Measurements from ENCODE around the gene CELA1.
A peak's percentile ranks its signal among the peaks of the same experiment; 100 is the strongest.

Gene CELA1

GRCh38 chr12:51374361-51374760 lies 27.9 kb upstream of the CELA1 start:
- DNase-seq: no peak

- DNase-seq: no peak
Observed at GRCh38 chr12:51373187-51373586, 26.7 kb upstream of the CELA1 start.

GRCh38 chr12:51372021-51372420 lies 25.5 kb upstream of the CELA1 start:
- no peak for DNase-seq

GRCh38 chr12:51371295-51371953 lies 24.9 kb upstream of the CELA1 start:
- DNase-seq: no peak

GRCh38 chr12:51370667-51371066 lies 24.2 kb upstream of the CELA1 start:
- no peak for DNase-seq

DNA sequence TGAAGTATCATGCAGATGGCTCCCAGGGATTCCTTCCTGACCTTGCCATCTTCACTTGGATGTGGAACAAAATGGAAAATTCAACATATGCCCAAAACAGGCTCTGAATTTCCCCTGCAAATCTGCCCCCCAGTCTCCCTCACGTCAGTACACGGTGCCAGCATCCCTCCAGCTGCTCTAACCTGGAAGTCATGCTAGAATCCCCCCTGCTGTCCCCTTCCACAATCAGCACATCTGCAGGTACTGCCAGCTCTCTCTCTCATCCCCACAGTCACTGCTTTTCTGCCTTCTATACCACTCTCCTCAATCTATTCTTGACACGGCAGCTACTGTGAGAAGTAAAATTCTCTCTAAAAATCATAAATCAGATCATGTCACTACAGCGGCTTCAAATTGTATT lies 23.1 kb upstream of the CELA1 start:
- no peak for DNase-seq

GRCh38 chr12:51368640-51369517 lies 22.4 kb upstream of the CELA1 start:
- peak; percentile 96 for DNase-seq

DNA sequence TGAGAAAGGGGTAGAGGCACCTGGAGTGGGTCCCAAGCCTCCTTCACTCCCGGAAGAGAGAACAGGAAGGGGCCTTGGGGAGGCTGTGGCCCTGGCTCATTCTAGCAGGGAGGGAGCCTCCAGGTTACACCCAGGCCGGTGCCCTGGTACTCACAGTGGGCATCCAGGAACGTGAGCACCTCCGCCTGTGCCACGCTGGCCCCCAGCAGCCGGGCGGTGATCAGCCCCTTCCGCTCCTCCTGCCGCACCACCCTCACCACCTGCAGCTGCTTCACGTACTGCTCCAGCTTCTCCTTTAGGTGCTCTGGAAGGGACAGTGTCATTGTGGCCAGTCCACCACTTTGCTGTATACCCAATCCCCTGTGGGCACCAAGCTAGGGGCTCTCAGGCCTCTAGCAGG lies 18.8 kb upstream of the CELA1 start:
- DNase-seq: no peak

- DNase-seq: no peak
Observed at GRCh38 chr12:51364001-51364400, 17.5 kb upstream of the CELA1 start.

DNA sequence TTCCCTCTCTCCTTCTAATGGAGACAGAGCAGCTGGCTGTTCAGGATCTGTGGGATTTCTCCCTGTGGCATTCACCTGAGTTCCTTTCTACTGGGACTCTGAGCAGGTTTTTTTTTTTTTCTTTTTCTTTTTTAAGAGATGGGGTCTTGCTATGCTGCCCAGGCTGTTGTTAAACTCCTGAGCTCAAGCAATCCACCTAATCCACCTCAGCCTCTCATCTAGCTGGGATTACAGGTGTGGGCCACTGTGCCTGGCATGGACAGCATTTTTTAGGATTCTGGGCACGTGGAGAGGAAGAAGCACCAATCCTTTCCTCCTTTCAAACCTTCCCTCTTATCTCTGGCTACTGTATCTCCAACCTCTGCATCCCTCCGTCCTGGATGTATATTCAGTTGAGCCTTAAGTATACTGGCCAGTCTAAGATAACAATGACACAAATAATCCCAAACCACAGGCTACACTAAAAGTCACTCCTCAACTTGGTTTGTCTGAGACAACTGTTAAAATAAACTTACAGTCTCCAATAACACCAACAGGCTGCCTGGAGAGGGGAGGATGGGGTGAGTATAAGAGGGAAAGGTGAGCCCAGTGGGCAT lies 16.4 kb upstream of the CELA1 start:
- DNase-seq: no peak

- DNase-seq: no peak
Observed at GRCh38 chr12:51362307-51362706, 15.8 kb upstream of the CELA1 start.

DNA sequence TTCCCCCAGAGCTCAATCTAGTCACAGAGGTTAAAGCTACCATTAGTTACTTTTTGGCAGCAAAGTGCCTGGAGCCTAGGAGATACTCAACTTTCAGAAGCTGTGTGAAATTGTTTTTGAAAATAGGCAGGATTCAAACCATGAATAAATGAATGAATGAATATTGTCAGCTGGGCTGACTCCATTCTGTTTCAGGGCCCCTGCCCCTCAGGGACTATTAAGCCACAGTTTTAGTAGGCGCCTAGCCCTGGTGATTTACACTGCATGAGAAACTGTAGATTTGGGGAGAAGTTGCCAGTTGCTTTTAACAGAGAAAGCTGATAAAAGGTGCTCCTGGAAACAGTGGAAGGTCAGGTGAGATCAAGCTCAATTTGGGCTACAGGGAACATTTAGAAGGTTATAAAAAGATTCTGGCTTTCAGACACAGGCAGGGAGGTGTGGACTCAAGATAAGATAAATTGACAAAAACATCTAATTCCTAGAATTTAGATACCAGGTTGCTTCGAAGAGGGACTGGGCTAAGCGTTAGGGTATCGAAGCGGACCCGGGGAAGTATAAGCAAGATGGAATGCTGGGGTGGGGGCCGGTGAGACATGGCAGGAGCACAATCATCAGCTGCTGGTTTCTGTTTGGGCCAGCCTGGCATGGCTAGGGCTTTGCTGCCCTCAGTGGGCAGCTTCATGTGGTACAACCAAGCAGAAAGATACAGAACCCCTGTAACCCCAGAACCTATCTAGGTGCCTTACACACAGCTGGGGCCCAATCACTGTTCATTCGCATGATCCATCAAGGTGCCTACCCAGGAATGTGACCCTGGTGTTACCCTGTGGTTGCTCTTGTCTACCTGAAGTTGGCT lies 14.9 kb upstream of the CELA1 start:
- DNase-seq: no peak

DNA sequence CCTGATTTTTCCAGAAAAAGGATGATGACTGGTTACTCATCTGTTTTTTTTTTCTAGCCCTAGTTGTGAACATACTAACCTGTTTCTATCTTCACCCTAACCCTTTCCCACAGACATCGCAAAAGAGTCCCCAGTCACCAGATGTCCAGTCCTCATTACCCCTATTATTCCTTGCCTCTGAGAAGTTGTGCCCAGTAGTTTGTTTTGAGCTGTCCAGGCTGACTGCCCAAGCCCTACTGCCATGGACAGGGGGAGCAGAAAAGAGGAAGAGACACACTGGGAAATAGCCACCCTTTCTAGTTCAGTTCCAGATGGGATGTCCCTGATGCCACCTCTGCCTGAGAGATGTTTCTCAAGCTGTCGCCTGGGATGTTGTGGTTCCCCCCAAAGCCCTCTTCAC lies 13.8 kb upstream of the CELA1 start:
- no peak for DNase-seq

DNA sequence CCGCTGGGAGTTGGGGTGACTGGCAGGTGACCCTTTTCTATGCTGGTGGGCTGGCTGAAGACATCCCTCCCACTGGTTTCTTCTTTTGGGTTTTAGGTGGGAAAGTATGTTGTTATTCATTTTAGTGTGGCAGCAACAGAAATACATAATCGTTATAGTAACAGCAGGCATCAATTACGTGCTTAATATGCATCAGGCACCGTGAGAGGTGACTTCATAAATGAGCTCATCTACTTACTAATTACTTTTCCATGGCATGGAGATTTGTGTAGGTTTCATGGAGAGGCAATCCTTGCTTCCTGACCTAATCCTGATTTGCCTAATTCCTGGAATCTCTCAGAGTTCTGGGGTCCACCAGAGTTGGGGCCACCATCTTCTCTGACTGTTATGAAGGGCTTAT lies 13.4 kb upstream of the CELA1 start:
- DNase-seq: no peak

DNA sequence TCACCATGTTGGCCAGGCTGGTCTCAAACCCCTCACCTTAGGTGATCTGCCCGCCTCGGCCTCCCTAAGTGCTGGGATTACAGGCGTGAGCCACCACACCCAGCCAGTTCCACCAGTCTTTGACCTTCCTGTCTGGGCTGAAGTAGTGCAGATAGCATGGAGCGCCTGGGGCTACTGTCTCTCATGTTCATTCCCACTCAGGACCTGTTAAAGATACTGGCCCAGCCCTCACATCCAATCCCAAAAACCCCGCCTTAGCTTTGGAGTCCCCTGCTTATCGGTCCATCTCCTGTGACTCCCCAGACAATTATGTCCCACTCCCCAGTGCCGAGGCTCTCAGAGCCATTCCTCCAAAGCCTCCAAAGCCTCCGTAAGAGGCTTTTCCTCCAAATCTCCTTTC lies 12.0 kb upstream of the CELA1 start:
- DNase-seq: no peak

DNA sequence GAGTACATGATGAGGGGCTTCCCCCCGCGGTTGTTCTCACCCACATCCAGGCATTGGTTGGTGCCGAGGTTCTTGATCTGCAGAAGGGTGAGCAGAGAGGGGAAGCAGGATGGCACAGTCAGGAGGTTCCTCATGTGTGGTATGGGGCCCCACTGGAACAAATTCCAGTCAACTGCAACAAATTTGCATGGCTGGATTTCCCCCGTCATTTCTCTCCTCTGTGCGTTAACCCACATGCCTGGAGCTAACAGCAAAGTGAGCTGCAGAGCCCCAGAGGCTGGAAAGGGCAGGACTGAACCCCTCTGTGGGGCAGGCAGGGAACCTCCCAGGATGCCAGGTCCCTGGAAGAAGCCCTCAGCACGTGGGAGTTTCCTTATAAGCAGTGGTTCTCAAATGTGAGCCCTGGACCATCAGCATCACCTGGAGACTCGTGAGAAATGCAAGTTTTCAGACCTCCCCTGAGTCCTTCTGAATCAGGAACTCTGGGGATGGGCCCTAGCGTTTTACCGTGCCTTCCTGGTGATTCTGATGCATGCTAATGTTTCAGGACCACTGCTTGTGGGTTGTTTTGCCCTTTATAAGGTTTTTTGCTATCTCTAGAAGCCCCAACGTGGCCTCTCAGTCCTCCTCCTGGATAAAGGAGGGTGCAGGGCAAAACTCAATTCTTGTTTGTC lies 11.0 kb upstream of the CELA1 start:
- DNase-seq: peak; percentile 32

DNA sequence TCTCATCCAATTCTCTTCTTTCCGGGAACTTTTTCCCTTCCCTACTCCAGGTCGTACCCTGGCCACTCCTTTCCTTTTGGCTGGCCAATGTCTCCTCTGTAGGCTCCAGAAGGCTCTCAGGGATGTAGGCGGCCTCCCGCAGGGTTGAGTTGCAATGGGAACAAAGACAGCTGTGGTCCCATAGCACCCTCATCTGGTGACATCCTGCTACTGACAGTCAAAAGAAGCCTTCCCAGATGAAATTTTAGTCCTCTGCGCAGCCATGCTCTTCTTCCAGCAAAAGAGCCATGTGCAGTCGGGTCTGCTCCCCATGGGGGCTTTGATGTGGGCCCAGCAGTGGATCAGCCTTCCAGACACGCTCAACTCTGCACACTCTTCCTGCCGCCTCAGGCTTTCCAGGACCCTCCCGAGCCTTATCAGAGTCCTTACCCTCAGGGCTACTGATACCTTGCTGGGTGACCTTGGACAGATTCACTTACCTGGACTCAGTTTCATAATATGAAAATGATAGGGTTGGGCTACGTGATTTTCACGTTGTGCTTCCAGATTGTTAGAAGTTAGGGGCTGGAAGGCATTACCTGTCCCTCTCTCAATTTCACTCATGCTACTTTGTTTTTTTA lies 5.5 kb upstream of the CELA1 start:
- peak; percentile 37 for DNase-seq

DNA sequence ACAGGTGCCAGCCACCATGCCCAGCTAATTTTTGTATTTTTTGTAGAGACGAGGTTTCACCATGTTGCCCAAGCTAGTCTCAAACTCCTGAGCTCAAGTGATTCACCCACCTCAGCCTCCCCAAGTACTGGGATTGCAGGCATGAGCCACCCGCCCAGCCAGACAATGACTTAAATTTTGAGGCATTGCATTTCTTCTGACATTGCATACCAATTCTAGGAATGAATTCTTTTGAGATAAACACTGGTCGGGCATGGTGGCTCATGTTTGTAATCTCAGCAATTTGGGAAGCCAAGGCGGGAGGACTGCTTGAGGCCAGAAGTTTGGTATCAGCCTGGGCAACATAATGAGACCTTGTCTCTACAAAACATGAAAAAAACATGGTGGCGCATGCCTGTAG lies 2.5 kb upstream of the CELA1 start:
- DNase-seq: no peak

GRCh38 chr12:51348116-51348515 lies 1.6 kb upstream of the CELA1 start:
- DNase-seq: no peak

DNA sequence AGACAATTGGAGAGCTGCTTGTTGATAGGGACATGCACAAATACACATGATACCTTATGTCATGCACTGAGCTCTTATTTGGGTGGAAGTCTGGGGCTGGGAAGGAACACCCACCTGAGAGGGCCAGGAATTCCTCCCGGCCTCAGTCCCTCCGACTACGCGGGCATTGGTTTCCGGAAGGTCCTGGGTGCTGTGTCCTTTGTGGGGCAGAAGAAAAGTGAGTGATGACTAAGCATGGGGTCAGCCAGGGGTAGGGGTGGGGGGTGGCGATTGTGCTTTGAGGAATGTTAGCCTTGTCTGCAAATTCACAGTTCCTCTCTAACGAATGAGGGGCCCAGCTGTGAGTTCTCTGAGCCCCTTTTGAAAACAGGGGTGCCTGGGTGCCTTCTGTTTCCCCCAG lies 798 bp downstream of the CELA1 start:
- no peak for DNase-seq

GRCh38 chr12:51343201-51343600 lies 3.3 kb downstream of the CELA1 start:
- DNase-seq: no peak

- no peak for DNase-seq
Observed at GRCh38 chr12:51342416-51342815, 4.1 kb downstream of the CELA1 start.
